Measurements from ENCODE around the gene PDCD5.
"Not testable (repeated sequence)": the region's sequence is repeated elsewhere in the genome, so short reads cannot be mapped to it uniquely, and the experiment has no call there.

The PDCD5 gene

DNA sequence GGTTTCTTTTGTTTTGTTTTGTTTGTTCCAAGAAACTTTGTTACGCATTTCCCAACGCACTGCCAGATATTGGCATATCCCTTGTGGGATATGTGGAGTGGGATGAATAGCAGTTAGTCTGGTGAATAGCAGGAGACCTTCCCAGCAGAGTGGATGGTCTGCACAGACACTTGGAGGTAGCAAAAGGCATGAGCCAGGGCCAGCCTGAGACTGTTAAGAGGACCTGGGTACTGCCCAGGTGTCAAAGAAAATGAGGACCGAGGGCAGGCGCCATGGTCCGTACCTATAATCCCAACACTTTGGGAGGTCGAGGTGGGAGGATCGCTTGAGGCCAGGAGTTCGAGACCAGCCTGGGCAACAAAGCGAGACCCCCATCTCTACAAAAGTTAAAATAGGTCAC lies 13.5 kb upstream of the PDCD5 start:
- Mint-ChIP-seq H3K27me3 (peaks cover 8% of the 10 kb centered on the region), H3K4me3 (no peak overlapping the region), H3K9me3 (no peaks in the 10 kb centered on the region), H3K27ac (no peak overlapping the region), H3K4me1 (ENCODE audit: low read depth) (peaks cover under 1% of the 10 kb centered on the region), H3K36me3 (ENCODE audit: low read depth) (no peaks in the 10 kb centered on the region)

DNA sequence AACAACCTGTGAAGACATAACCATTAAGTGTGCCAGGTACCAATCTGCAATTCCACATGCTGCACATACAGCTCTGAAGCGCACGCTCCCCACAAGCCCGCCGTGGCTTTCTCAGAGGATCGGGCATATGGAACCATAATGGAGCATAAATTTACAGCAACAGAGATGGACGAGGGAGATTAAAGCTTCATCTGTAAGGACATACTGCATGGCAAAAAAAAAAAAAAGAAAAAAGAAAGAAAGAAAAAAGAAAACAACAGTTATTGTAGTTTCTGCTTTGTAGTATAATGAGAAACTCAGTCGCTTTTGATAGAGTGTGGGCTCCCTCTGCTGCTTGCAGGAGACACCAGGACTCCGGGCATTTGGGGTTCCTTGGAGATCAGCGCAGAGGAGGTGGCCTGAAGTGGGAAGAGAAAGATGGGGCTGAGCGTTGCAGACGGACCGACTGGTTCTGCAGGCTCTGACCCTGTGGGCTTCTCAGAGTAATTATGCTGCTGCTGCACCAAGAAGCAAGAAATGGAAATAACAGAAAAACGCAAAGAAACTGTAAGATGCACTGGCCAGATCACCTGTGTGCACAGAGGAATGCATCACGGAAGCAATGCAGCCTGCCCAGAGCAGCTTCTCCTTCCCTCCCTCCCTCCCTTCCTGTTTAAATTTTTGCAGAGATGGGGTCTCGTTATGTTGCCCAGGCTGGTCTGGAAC lies 10.8 kb upstream of the PDCD5 start:
- no peaks in the 10 kb centered on the region for H3K9me3 Mint-ChIP-seq
- no peak overlapping the region for H3K27ac Mint-ChIP-seq
- H3K4me3 Mint-ChIP-seq, result no peak overlapping the region
- no peaks in the 10 kb centered on the region for H3K36me3 Mint-ChIP-seq (ENCODE audit: low read depth)
- peaks cover 8% of the 10 kb centered on the region for H3K27me3 Mint-ChIP-seq
- peaks cover 8% of the 10 kb centered on the region for H3K4me1 Mint-ChIP-seq (ENCODE audit: low read depth)

DNA sequence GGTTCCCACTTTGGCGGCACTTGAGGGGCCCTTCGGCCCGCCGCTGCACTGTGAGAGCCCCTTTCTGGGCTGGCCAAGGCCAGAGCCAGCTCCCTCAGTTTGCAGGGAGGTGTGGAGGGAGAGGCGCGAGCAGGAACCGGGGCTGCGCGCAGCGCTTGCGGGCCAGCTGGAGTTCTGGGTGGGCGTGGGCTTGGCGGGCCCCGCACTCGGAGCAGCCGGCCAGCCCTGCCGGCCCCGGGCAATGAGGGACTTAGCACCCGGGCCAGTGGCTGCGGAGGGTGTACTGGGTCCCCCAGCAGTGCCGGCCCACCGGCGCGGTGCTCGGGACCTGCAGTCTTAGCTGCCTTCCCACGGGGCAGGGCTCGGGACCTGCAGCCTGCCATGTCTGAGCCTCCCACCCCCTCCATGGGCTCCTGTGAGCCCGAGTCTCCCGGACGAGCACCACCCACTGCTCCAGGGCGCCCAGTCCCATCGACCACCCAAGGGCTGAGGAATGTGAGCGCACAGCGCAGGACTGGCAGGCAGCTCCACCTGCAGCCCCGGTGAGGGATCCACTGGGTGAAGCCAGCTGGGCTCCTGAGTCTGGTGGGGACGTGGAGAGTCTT lies 9.4 kb upstream of the PDCD5 start:
- H3K4me1 Mint-ChIP-seq (ENCODE audit: low read depth); H3K36me3 Mint-ChIP-seq (ENCODE audit: low read depth); H3K4me3 Mint-ChIP-seq; H3K27me3 Mint-ChIP-seq; H3K27ac Mint-ChIP-seq; H3K9me3 Mint-ChIP-seq: not testable (repeated sequence)

DNA sequence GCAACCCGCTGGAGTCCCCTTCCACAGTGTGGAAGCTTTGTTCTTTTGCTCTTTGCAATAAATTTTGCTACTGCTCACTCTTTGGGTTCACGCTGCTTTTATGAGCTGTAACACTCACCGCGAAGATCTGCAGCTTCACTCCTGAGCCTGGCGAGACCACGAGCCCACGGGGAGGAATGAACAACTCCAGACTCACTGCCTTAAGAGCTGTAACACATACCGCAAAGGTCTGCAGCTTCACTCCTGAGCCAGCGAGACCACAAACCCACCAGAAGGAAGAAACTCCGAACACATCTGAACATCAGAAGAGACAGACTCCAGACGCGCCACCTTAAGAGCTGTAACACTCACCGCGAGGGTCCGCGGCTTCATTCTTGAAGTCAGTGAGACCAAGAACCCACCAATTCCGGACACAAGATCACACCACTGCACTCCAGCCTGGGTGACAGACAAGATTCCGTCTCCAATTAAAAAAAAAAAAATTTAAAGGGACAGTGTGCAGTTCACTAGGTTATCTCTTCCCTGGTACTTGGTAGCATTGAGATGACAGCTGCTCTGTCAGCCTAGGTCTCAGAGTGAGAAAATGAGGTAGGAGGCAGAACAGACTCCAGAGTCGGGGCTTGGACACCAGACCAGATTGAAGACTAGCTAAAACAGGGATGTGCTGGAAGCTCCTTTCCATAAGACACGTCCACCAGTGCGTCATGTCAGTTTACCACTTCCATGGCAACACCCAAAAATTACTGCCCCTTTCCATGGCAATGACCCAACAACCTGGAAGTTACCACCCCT lies 8.1 kb upstream of the PDCD5 start:
- not testable (repeated sequence) for H3K4me1 Mint-ChIP-seq (ENCODE audit: low read depth); H3K9me3 Mint-ChIP-seq; H3K27me3 Mint-ChIP-seq; H3K36me3 Mint-ChIP-seq (ENCODE audit: low read depth)
- H3K4me3 Mint-ChIP-seq, result peak overlapping the region; percentile 79
- H3K27ac Mint-ChIP-seq, result peak overlapping the region; percentile 76

DNA sequence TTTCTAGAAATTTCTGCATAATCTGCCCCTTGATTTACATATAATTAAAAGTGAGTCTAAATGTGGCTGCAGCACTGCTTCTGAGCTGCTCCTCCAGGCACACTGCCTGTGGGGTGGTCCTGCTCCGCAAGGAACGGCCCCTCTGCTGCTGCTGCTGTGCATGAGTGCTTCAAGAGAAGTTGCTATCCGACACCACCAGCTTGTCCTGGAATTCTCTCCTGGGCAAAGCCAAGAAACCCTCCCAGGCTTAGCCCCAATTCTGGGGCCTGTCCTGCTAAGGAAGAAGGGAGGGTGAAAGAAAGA lies 7.5 kb upstream of the PDCD5 start:
- H3K27me3 Mint-ChIP-seq, result peaks cover 8% of the 10 kb centered on the region

DNA sequence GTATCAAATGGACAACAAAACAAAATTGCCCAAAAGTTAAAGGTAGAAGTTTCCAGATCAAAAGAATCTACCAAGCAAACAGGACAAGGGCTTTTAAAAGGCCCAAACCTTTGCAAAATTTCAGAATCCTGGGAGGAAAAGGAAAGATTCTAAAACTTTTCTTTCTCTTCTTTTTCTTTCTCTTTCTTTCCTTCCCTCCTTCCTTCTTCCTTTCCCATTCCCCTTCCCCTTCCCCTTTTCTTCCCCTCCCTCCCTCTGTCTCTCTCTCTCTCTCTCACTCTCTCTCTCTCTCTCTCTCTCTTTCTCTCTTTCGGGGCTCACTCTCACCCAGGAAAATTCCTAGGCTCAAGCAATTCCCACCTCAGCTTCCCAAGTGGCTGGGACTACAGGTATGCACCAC lies 4.2 kb upstream of the PDCD5 start:
- H3K27me3 Mint-ChIP-seq, result no peaks in the 10 kb centered on the region
- H3K4me3 Mint-ChIP-seq, result no peak overlapping the region
- no peaks in the 10 kb centered on the region for H3K9me3 Mint-ChIP-seq
- H3K4me1 Mint-ChIP-seq (ENCODE audit: low read depth), result peaks cover 12% of the 10 kb centered on the region
- H3K27ac Mint-ChIP-seq, result no peak overlapping the region
- no peaks in the 10 kb centered on the region for H3K36me3 Mint-ChIP-seq (ENCODE audit: low read depth)

More for the DNA sequence above, 7.5 kb upstream of the PDCD5 start:
- Mint-ChIP-seq H3K27ac (no peak overlapping the region), H3K4me1 (ENCODE audit: low read depth) (peaks cover 8% of the 10 kb centered on the region), H3K9me3 (no peaks in the 10 kb centered on the region), H3K36me3 (ENCODE audit: low read depth) (no peaks in the 10 kb centered on the region), H3K4me3 (no peak overlapping the region)

DNA sequence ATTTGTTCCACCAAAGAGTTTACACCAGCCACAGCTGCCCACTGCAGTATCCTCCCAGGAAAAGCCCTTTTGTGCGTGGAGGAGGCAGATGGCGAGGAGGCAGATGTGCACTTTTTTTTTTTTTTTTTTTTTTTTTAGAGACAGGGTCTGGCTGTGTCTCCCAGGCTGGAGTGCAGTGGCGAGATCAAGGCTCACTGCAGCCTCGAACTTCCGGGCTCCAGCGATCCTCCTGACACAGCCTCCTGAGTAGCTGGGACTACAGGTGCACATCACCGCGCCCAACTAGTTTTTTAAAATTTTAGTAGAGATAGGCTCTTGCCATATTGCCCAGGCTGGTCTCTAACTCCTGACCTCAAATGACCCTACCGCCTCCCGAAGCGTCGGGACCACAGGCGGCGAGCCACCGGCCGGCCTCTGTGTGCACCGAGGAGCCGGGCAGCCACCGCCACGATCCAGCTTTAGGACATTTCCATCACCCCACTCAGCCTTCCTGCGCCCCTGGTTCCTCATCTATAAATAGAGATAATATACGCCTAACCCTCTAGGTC lies 563 bp upstream of the PDCD5 start:
- peaks cover 27% of the 10 kb centered on the region for H3K36me3 Mint-ChIP-seq (ENCODE audit: low read depth)
- peak overlapping the region; percentile 86 for H3K4me3 Mint-ChIP-seq
- H3K27ac Mint-ChIP-seq, result peak overlapping the region; percentile 85
- no peaks in the 10 kb centered on the region for H3K27me3 Mint-ChIP-seq
- no peaks in the 10 kb centered on the region for H3K9me3 Mint-ChIP-seq
- H3K4me1 Mint-ChIP-seq (ENCODE audit: low read depth), result peaks cover 35% of the 10 kb centered on the region

DNA sequence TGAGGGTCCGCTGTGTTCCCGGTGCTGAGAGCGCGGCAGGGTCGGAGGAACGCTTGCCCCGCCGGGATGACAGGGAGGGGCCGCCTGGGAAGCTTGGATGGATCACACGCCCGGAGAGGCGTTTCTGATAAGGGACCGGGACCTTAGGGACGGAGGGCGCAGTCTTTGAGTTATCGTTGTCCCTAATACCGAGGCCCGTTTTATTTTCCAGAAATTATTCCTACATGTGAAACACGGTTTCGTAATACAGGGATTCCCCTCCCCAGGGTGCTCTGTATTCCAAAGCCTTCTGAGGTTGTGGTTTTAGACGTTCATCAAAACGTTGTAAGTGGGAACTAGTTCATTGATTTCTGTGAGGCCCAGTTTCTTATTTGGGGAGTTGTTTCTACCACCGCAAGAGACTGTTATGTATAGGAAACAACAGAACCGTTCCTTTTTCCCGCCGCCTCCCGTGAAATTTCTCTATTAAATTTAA lies 752 bp downstream of the PDCD5 start:
- Mint-ChIP-seq H3K27me3 (no peaks in the 10 kb centered on the region), H3K27ac (peak overlapping the region; percentile 83), H3K4me1 (ENCODE audit: low read depth) (peaks cover 49% of the 10 kb centered on the region), H3K4me3 (peak overlapping the region; percentile 93), H3K9me3 (no peaks in the 10 kb centered on the region), H3K36me3 (ENCODE audit: low read depth) (peaks cover 40% of the 10 kb centered on the region)

DNA sequence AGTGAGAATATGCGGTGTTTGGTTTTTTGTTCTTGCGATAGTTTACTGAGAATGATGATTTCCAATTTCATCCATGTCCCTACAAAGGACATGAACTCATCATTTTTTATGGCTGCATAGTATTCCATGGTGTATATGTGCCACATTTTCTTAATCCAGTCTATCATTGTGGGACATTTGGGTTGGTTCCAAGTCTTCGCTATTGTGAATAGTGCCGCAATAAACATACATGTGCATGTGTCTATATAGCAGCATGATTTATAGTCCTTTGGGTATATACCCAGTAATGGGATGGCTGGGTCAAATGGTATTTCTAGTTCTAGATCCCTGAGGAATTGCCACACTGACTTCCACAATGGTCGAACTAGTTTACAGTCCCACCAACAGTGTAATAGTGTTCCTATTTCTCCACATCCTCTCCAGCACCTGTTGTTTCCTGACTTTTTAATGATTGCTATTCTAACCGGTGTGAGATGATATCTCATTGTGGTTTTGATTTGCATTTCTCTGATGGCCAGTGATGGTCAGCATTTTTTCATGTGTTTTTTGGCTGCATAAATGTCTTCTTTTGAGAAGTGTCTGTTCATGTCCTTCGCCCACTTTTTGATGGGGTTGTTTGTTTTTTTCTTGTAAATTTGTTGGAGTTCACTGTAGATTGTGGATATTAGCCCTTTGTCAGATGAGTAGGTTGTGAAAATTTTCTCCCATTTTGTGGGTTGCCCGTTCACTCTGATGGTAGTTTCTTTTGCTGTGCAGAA lies 6.9 kb downstream of the PDCD5 start:
- not testable (repeated sequence) for H3K27ac Mint-ChIP-seq, H3K27me3 Mint-ChIP-seq, H3K9me3 Mint-ChIP-seq, H3K4me3 Mint-ChIP-seq
- Mint-ChIP-seq H3K36me3 (ENCODE audit: low read depth) (peaks cover 66% of the 10 kb centered on the region), H3K4me1 (ENCODE audit: low read depth) (peaks cover 36% of the 10 kb centered on the region)

DNA sequence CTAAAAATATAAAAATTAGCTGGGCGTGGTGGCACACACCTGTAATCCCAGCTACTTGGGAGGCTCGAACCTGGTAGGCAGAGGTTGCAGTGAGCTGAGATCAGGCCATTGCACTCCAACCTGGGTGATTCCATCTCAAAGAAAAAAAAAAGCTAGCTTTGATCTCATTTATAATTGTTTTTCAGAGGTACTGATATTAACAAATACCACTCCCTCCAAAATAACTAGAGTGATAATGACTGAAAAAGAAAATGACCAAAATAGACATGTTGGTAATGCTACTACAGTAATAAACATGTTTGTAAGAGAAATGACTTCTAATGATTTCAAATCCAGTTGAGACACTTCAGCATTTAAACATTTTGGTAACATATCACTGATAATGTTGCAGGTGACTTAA lies 13.0 kb downstream of the PDCD5 start:
- Mint-ChIP-seq H3K27me3 (no peaks in the 10 kb centered on the region), H3K4me1 (ENCODE audit: low read depth) (no peaks in the 10 kb centered on the region), H3K27ac (no peak overlapping the region), H3K4me3 (no peak overlapping the region), H3K9me3 (no peaks in the 10 kb centered on the region), H3K36me3 (ENCODE audit: low read depth) (peaks cover 67% of the 10 kb centered on the region)

DNA sequence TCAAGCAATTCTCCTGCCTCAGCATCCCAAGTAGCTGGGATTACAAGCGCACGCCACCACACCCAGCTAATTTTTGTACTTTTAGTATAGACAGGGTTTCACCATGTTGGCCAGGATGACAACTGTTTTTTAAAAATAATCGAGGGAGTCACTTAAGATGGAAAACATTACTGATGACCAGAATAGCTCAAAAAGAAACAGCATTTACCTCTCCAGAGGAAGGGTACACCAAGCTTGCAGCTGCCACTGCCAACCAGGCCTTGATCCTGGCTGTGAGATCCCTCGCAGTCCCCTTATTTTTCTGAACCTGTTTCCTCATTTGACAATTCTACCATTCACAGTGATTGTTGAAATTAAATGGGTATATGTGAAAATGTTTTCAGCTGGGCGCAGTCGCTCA lies 14.5 kb downstream of the PDCD5 start:
- Mint-ChIP-seq H3K27me3 (no peaks in the 10 kb centered on the region), H3K9me3 (no peaks in the 10 kb centered on the region), H3K27ac (peak overlapping the region; percentile 16), H3K4me3 (no peak overlapping the region), H3K4me1 (ENCODE audit: low read depth) (peaks cover 8% of the 10 kb centered on the region), H3K36me3 (ENCODE audit: low read depth) (peaks cover 67% of the 10 kb centered on the region)

DNA sequence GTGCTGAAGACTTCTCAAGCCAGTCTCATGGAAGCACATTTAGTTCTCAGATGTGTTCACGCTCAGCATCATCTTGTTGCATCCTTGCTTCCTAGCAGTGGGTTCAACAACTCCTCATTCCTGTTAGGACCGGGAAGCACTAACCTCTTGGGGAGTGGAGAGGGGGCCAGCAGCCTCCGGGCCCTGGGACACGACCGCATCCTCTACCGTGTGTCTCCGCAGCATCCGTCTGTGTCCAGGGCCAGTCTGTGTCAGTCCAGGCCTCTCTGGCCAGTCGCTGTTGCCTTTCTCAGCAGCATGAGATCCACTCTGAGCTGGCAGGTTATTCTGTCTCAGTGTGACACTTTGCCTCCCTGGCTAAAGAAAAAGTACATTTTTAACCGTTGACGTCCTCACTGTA lies 17.0 kb downstream of the PDCD5 start:
- H3K9me3 Mint-ChIP-seq, result no peaks in the 10 kb centered on the region
- H3K27me3 Mint-ChIP-seq, result no peaks in the 10 kb centered on the region
- no peak overlapping the region for H3K4me3 Mint-ChIP-seq
- H3K36me3 Mint-ChIP-seq (ENCODE audit: low read depth), result peaks cover 69% of the 10 kb centered on the region
- peaks cover 8% of the 10 kb centered on the region for H3K4me1 Mint-ChIP-seq (ENCODE audit: low read depth)
- no peak overlapping the region for H3K27ac Mint-ChIP-seq

DNA sequence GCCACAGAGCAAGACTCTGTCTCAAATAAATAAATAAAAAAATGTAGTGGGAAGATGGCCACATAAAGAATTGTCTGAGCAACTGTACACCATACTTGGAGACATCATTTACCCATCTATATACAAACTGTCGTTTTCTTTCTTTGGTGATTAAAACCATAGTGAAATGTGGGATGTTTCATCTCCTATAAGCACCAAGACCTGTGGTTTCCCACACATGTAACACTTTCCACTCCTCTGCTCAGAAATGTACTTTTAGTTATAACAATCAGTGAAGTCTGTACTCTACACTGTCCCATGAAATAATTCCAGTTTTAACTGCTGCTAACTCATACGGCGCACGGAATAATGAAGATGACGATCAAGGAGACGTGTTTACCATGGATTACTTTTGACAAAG lies 18.3 kb downstream of the PDCD5 start:
- Mint-ChIP-seq H3K4me3 (no peak overlapping the region), H3K27me3 (no peaks in the 10 kb centered on the region), H3K4me1 (ENCODE audit: low read depth) (peaks cover 8% of the 10 kb centered on the region), H3K36me3 (ENCODE audit: low read depth) (peaks cover 63% of the 10 kb centered on the region), H3K9me3 (no peaks in the 10 kb centered on the region), H3K27ac (no peak overlapping the region)

DNA sequence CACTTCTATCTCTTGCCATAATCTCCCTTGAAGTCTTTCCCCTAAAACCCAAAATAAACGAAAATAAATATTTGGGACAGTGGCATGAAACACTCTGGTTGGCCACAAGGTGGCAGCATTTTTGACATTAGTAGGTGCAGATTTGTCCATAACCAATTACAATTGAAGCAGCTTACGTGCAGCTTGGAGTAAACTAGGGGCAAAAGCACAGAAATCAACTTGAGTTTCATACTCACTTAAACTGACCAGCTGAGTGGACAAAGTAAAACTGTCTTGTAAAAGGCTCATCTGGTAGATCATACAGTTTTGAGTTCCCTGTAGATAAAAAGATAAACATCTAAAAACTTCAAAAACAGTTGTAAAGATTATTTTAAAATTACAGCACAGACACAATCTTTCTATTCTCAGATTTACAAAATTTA lies 18.8 kb downstream of the PDCD5 start:
- H3K27me3 Mint-ChIP-seq, result no peaks in the 10 kb centered on the region
- peaks cover 60% of the 10 kb centered on the region for H3K36me3 Mint-ChIP-seq (ENCODE audit: low read depth)
- no peaks in the 10 kb centered on the region for H3K9me3 Mint-ChIP-seq
- peaks cover 8% of the 10 kb centered on the region for H3K4me1 Mint-ChIP-seq (ENCODE audit: low read depth)
- H3K4me3 Mint-ChIP-seq, result no peak overlapping the region
- H3K27ac Mint-ChIP-seq, result no peak overlapping the region

DNA sequence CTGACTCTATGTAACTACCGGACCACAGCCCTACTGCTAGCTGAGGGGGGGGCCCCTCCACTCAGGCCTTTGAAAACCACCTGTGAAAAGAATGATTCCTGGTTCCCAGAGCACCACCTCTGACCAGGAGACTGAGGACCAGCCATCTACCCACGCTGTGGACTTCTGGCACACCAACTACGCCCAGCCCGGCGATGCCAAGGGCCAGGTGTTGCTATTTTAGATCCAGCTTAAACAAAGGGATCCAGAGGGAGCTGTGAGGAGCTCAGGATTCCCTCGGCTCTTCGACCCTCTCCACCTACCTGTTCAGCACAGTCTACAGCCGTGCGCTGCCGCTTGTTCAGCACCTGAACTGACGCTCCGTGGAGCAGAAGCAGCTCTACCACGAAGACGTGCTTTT lies 23.0 kb downstream of the PDCD5 start:
- no peak overlapping the region for H3K4me3 Mint-ChIP-seq
- no peak overlapping the region for H3K27ac Mint-ChIP-seq
- no peaks in the 10 kb centered on the region for H3K9me3 Mint-ChIP-seq
- peaks cover 8% of the 10 kb centered on the region for H3K4me1 Mint-ChIP-seq (ENCODE audit: low read depth)
- peaks cover 35% of the 10 kb centered on the region for H3K36me3 Mint-ChIP-seq (ENCODE audit: low read depth)
- H3K27me3 Mint-ChIP-seq, result no peaks in the 10 kb centered on the region

Data from stimulated activated naive CD8-positive, alpha-beta T cell treated with anti-CD3 and anti-CD28 coated beads, Interleukin-15, Interleukin-2, amounts not matched to agents 100 ng/mL and 50 ng/mL, for 24 hours (primary cell).